Measurements from ENCODE around the gene SH2D1B.

Gene SH2D1B

DNA sequence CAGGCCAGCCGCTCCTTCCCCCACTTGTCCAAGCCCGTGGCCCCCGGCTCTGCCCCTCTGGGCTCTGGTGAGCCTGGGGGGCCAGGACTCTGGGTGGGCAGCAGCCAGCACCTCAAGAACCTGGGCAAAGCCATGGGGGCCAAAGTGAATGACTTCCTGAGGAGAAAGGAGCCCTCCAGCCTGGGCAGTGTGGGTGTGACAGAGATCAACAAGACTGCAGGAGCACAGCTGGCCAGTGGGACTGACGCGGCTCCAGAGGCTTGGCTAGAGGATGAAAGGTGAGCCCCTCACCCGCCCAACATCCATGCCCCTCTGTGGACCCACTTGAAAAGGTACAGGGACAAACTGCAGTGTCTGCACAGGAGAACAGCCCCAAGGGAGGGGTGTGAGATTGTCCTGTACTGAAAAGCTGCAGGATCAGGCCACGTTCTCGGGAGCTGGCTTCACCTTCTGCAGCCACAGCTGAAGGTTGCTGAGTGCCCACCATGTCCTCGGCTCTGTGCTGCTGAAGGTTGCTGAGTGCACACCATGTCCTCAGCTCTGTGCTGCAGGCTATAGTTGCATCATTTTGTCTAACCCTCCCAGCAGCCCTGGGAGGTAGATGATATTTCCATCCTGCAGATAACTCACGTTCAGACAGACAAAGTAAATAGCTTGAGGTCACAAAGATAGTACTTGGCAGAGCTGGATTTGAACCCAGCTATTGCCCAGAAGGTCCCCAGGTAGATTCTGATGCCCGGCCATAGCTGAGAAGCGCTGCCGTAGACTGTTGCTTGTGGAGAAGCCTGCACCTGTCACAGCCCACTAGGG, 29.8 kb downstream of the SH2D1B start:
- no peak for DNase-seq

GRCh38 chr1:162381383-162381782, 30.6 kb downstream of the SH2D1B start, which contains the start of gene C1orf226:
TSS of gene C1orf226 (plus strand) at chr1:162381728. CDS start at chr1:162381902, 174 bp downstream.
- no peak for DNase-seq

GRCh38 chr1:162380061-162380846, 31.7 kb downstream of the SH2D1B start:
- no peak for DNase-seq

- DNase-seq = no peak
These were observed 35.2 kb downstream of the SH2D1B start, which contains the start of gene SPATA46 for GRCh38 chr1:162376691-162377090. TSS of gene SPATA46 (minus strand) at chr1:162376854. CDS start at chr1:162376790, 64 bp downstream.

GRCh38 chr1:162375463-162375862, 36.5 kb downstream of the SH2D1B start:
- no peak for DNase-seq

GRCh38 chr1:162374406-162374805, 37.5 kb downstream of the SH2D1B start:
- no peak for DNase-seq

DNA sequence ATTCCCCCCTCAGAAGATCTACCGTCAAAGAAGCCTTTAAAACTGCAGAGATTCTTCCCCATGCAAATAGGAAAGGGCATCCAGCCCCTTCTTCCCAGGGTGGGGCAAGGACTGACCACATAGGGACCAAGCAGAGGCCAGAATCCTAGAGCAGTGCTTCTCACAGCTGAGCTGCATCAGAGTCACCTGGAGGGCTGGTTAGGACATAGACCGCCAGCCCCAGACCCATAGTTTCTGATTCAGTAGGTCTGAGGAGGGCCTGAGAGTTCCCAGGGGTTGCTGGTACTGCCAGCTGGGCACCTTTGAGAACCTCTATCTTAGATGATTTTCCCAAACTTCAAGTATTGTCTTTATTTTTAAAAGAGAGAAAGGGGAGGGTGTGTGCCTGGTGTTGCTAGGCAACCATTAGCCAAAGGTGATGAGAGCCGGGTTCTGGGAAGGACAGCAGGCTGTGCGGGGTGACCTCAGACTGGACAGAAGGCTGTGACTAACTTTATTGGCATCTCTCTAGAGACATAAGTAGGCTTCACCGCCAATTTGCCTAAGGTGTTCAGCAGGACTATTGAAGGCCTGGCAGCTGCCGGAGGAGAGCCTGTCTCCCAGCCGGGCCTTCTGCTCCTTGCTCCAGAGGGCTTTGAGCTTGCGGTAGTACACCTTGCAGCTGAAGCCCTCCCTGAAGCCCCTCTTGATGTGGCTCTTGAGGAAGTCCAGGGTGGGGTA, 38.2 kb downstream of the SH2D1B start:
- DNase-seq = no peak

GRCh38 chr1:162373072-162373427, 38.9 kb downstream of the SH2D1B start:
- DNase-seq = no peak

DNA sequence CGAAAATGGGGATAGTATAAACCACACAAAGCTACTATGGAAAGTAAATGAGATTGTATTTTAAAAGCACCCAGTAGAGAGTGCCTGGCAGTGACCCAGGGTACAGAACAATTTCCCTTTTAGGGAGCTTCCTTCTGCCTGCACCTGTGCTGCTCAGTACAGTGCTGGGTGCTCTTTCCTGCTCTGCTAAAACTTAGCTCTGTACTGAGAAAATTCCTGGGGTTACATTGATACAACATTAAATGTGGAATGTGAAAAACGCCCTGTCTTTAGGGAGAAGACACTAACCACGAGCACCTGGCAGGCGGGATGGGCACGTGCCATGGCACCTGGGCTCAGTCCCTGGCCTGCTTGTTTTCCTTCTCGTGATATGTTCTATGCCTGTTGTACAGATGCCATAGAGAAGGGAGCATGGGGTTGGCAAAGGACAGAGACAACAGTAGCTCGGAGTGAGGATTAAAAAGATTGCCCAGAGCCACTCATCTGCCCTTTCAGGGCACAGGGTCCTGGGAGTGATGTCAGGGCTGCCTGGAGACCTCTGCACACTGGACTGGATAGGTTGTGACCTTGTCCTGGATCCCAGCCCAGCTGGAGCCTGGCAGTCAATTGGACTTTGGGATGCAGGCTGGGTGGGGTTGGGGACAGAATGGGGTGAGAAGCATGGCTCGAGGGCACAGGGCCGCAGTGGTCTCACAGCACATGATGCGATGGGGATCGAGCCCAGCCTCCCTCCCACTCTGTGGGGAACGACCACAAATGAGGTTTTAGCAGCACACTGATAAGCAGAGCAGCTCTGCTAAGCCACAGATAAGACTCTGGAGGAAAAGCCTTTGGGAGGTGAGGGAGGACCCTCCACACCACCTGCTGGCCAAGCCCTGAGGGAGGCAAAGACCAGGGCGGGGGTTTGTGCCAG, 39.5 kb downstream of the SH2D1B start:
- DNase-seq = no peak

DNA sequence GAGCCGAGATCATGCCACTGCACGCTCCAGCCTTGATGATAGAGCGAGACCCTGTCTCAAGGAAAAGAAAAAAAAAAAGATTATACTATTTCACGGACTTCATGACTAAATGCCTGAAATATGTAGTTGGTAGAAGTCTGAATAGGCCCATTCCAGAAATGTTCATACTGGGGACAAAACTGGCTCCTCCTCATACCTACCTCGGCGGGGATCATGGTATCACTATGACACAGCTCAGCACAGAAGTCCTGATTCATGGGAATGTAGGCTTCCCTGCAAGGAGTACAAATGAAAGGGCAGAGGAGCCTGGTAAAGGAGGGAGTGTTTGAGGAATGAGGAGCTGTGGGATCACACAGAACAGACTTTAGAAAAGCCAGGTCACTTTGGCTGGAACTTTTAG, 40.3 kb downstream of the SH2D1B start:
- no peak for DNase-seq

DNA sequence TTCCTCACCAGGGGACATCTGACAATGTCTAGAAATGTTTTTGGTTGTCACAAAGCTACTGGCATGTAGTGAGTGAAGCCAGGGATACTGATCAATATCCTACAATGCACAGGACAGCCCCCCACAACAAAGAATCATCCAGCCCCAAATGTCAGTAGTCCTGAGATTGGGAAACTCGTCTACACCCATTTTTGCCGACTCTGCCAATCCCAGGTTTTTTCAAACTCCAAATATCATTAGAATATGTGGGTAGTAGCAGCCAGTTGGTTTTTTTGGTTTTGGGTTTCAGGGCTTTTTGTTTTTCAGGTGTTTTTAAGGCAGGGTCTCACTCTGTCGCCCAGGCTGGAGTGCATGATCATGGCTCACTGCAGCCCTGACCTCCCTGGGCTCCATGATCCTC, 41.2 kb downstream of the SH2D1B start:
- no peak for DNase-seq

DNA sequence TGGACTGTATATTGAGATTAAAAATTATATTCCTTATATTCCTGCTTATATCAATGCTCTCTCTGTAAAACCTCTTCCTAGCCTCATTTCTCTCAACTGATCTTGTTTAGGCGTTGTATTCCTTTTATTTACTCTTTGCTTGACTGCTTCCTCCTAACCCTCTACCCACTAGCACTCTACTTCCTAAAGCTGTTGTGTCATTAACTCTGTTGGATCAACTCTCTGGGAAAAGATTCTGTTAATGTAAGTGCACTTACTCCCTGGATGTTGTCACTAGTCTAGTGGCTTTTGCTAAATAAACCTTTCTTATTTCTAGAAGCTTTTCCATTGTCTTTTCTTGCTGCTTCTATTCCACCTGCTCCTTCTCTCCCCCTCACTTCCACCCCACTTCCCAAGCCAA, 41.8 kb downstream of the SH2D1B start:
- no peak for DNase-seq

DNA sequence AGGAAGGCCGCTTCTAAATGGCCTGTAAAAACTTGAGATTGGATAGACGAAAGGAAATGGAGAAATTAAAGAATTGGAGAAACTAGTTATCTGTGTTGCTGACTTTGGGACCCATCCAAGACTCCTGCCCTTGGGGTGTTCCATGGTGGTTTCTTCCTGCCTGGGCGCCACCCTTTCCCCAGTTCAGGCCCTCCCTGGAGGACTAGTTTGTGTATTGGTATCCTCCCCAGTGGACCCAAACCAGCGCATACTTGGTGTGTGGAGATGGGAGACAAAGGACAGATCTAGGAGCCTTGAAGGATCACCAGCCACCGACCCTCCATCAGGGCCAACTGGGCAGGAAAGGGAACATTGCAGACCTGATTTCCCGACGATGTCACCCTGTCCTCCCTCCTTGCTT, 42.4 kb downstream of the SH2D1B start:
- no peak for DNase-seq

DNA sequence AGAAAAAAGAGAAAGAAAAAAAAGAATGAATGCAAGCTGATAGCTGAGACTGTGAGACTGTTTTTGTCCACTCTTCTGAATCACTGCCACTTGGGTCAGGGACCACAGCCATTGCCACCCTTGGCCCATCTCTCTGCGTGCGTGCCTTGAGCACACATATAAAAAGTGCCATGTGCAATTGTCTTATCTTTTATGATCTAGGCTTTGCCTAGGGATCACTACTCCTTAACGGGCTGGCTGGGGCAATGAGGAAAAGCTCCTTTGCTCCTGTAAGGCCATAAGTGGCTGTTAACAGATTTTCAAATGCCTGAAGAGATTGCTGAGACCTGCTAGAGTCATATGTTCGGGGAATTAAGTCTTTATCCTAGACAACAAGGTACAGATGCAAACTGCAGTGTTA, 43.5 kb downstream of the SH2D1B start:
- DNase-seq = no peak

GRCh38 chr1:162367772-162368171, 44.2 kb downstream of the SH2D1B start:
- DNase-seq = no peak

DNA sequence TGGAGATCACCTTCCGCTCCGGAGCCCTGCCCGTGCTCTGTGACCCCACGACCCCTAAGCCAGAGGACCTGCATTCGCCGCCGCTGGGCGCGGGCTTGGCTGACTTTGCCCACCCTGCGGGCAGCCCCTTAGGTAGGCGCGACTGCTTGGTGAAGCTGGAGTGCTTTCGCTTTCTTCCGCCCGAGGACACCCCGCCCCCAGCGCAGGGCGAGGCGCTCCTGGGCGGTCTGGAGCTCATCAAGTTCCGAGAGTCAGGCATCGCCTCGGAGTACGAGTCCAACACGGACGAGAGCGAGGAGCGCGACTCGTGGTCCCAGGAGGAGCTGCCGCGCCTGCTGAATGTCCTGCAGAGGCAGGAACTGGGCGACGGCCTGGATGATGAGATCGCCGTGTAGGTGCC, 44.9 kb downstream of the SH2D1B start:
- no peak for DNase-seq

GRCh38 chr1:162366671-162367070, 45.3 kb downstream of the SH2D1B start:
- no peak for DNase-seq

GRCh38 chr1:162366149-162366548, 45.8 kb downstream of the SH2D1B start:
- peak in 1 of 51 donors; percentile 13 for DNase-seq

GRCh38 chr1:162365284-162366020, 46.5 kb downstream of the SH2D1B start:
- no peak for DNase-seq

DNA sequence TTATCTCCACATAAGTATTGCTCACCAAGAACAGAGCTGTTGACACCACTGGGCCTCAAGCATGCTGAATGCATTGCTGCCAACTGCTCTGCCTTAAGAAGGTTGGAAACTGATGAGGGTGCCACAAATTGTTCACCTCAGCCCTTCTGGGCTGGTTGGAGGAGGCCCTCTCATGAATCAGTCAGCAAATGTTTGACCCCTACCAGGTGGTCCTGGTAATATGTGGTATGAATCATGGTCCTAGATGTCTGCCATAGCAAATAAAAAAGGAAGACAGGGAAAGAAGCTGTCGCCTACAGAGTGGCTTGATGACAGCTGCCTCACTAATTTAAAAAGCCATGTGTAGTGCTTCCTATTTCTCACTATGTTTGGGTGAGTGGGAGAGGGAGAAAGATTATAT, 47.4 kb downstream of the SH2D1B start:
- DNase-seq = peak in 1 of 51 donors; percentile 11

Data from hypothalamus (tissue), 51 donors.